ENCODE results near the gene MVD. TPM values are rescaled to one million over a fixed set of nuclear protein-coding genes. Genes with fewer than 3 reads are reported as not detected.
A peak's percentile ranks its signal among the peaks of the same experiment; 100 is the strongest.

Gene MVD
- total and polyA plus RNA-seq, 2 of the 13 experiments (the other 11 are each of a cell fraction or from before 2014, with no cell fraction given) = 28.1 to 187 TPM

- TF ChIP-seq AFF4 (CRISPR knock-in tag; IDR thresholded peaks at IDR 0.05) (no peak), CENPT (CRISPR knock-in tag; IDR thresholded peaks at IDR 0.05; ENCODE audit: low read depth) (no peak), ZC3H13 (CRISPR knock-in tag; IDR thresholded peaks at IDR 0.05) (no peak), MLLT10 (CRISPR knock-in tag; IDR thresholded peaks at IDR 0.05) (no peak), TRAFD1 (CRISPR knock-in tag; IDR thresholded peaks at IDR 0.05; ENCODE audit: borderline replicate concordance) (no peak), PRPF4 (IDR thresholded peaks at IDR 0.05; ENCODE audit: low read depth, low read length, poor library complexity, severe bottlenecking) (no peak), ATF7-NPFF (CRISPR knock-in tag; IDR thresholded peaks at IDR 0.05; ENCODE audit: low read depth) (peak; percentile 94), ELF1 (CRISPR knock-in tag; IDR thresholded peaks at IDR 0.05) (peak; percentile 33; the same call in 1 of the 2 replicates), TBX3 (IDR thresholded peaks at IDR 0.05; ENCODE audit: borderline replicate concordance) (no peak), CREB3 (CRISPR knock-in tag; IDR thresholded peaks at IDR 0.05) (no peak; the same call in 1 of the 2 replicates), BCL3 (CRISPR knock-in tag; IDR thresholded peaks at IDR 0.05) (peak; percentile 93), RNF2 (conservative IDR thresholded peaks at IDR 0.05; ENCODE audit: low read depth) (0 out of 2 replicates have a peak, but pooled peaks have one; percentile 76), LCORL (IDR thresholded peaks at IDR 0.05) (no peak), LCORL (CRISPR knock-in tag; IDR thresholded peaks at IDR 0.05) (0 out of 2 replicates have a peak, but pooled peaks have one; percentile 32), CBX2 (IDR thresholded peaks at IDR 0.05; ENCODE audit: low read depth, low read length) (no peak), CBX2 (CRISPR knock-in tag; IDR thresholded peaks at IDR 0.05; ENCODE audit: low read depth) (0 out of 2 replicates have a peak, but pooled peaks have one; percentile 40), ZBTB25 (CRISPR knock-in tag; IDR thresholded peaks at IDR 0.05) (peak; percentile 80; the same call in 1 of the 2 replicates), ZBTB1 (CRISPR knock-in tag; IDR thresholded peaks at IDR 0.05; ENCODE audit: borderline replicate concordance) (no peak), SATB2 (CRISPR knock-in tag; IDR thresholded peaks at IDR 0.05) (no peak), HMG20A (CRISPR knock-in tag; IDR thresholded peaks at IDR 0.05; ENCODE audit: borderline replicate concordance) (no peak), AKAP8 (CRISPR knock-in tag; IDR thresholded peaks at IDR 0.05) (peak; percentile 74; the same call in 1 of the 2 replicates)
Measured at GRCh38 chr16:88706229-88706964, 43.5 kb upstream of the MVD start, which contains the start of the genes CTU2 and RNF166 (continued).

Measured in HepG2 (cell line).